ENCODE data around the gene MEFV.

The MEFV gene

GRCh38 chr16:3235856-3236669, 20.4 kb downstream of the MEFV start:
- Histone ChIP-seq H4K8ac (ENCODE audit: low read depth, low read length) (no peak overlapping the region), H3K27me3 (ENCODE audit: control insufficient read depth in 3 of 3, insufficient read depth in 3 of 3, low read depth in 1 of 3, low read length in 3 of 3) (peaks cover 0 to under 1% (median 0%) of the 10 kb centered on the region in 3 experiments), H3K36me3 (replicated peaks in 1 of 2; ENCODE audit: control insufficient read depth in 2 of 2, insufficient read depth in 2 of 2, low read length in 2 of 2) (peaks cover 12 to 25% of the 10 kb centered on the region in 2 donors), H3K4me2 (ENCODE audit: insufficient read depth, low read length, poor library complexity, severe bottlenecking) (no peak overlapping the region), H3K4me1 (ENCODE audit: control insufficient read depth in 2 of 2, insufficient read depth in 1 of 2, low read depth in 1 of 2, low read length in 2 of 2) (no peaks in the 10 kb centered on the region), H3K79me1 (ENCODE audit: low read depth, low read length) (no peaks in the 10 kb centered on the region), H3K23ac (ENCODE audit: low read depth, low read length, poor library complexity) (no peak overlapping the region), H2BK120ac (ENCODE audit: low read depth, low read length) (no peak overlapping the region), H3K14ac (ENCODE audit: low read length) (no peak overlapping the region), H3K9me3 (replicated peaks in 1 of 2; ENCODE audit: control insufficient read depth in 2 of 2, insufficient read depth in 1 of 2, low read depth in 1 of 2, low read length in 2 of 2) (peaks cover 4 to 10% of the 10 kb centered on the region in 2 donors), H4K91ac (ENCODE audit: low read depth, low read length, poor library complexity) (no peak overlapping the region), H2BK15ac (ENCODE audit: low read length) (no peak overlapping the region), H2BK12ac (ENCODE audit: low read length) (no peak overlapping the region), H3K4ac (ENCODE audit: low read length) (no peak overlapping the region), H2BK5ac (ENCODE audit: low read length) (no peak overlapping the region), H2AFZ (ENCODE audit: low read length) (no peak overlapping the region), H2AK5ac (ENCODE audit: low read depth, low read length) (no peak overlapping the region), H3K18ac (ENCODE audit: low read length) (no peak overlapping the region), H3K9ac (ENCODE audit: low read depth, low read length, poor library complexity) (no peak overlapping the region), H3K4me3 (ENCODE audit: low read length in 2 of 2) (no peak overlapping the region), H3K27ac (replicated peaks; ENCODE audit: low read length) (no peak overlapping the region)
- no CpG with 5 or more reads among the region's 29 CpGs for WGBS, 2 donors (ENCODE audit: extremely low coverage in 2 of 2, insufficient read length in 2 of 2, insufficient replicate concordance in 1 of 2)
- no peak for DNase-seq (ENCODE audit: low spot score)

- Histone ChIP-seq H3K9me3 (replicated peaks in 1 of 2; ENCODE audit: control insufficient read depth in 2 of 2, insufficient read depth in 1 of 2, low read depth in 1 of 2, low read length in 2 of 2) (peaks cover 3 to 19% of the 10 kb centered on the region in 2 donors), H3K79me1 (ENCODE audit: low read depth, low read length) (no peaks in the 10 kb centered on the region), H3K9ac (ENCODE audit: low read depth, low read length, poor library complexity) (peak within 1 kb of the TSS; percentile 94), H3K4me1 (ENCODE audit: control insufficient read depth in 2 of 2, insufficient read depth in 1 of 2, low read depth in 1 of 2, low read length in 2 of 2) (no peaks in the 10 kb centered on the region), H2BK12ac (ENCODE audit: low read length) (no peak within 1 kb of the TSS), H3K4me2 (ENCODE audit: insufficient read depth, low read length, poor library complexity, severe bottlenecking) (peak within 1 kb of the TSS; percentile 89), H2AK5ac (ENCODE audit: low read depth, low read length) (no peak within 1 kb of the TSS), H3K14ac (ENCODE audit: low read length) (peak within 1 kb of the TSS; percentile 25), H4K91ac (ENCODE audit: low read depth, low read length, poor library complexity) (no peak within 1 kb of the TSS), H2AFZ (ENCODE audit: low read length) (peak within 1 kb of the TSS; percentile 96), H4K8ac (ENCODE audit: low read depth, low read length) (no peak within 1 kb of the TSS), H3K36me3 (replicated peaks in 1 of 2; ENCODE audit: control insufficient read depth in 2 of 2, insufficient read depth in 2 of 2, low read length in 2 of 2) (peaks cover 14 to 36% of the 10 kb centered on the region in 2 donors), H3K27ac (replicated peaks; ENCODE audit: low read length) (peak within 1 kb of the TSS; percentile 73), H2BK120ac (ENCODE audit: low read depth, low read length) (no peak within 1 kb of the TSS), H3K23ac (ENCODE audit: low read depth, low read length, poor library complexity) (peak within 1 kb of the TSS; percentile 95), H3K4ac (ENCODE audit: low read length) (no peak within 1 kb of the TSS), H3K27me3 (ENCODE audit: control insufficient read depth in 3 of 3, insufficient read depth in 3 of 3, low read depth in 1 of 3, low read length in 3 of 3) (no peaks in the 10 kb centered on the region), H3K4me3 (ENCODE audit: low read length in 2 of 2) (peak within 1 kb of the TSS; percentile 67 to 93), H3K18ac (ENCODE audit: low read length) (peak within 1 kb of the TSS; percentile 94), H2BK15ac (ENCODE audit: low read length) (no peak within 1 kb of the TSS), H2BK5ac (ENCODE audit: low read length) (peak within 1 kb of the TSS; percentile 89)
- peak; percentile 92 for DNase-seq (ENCODE audit: low spot score)
- WGBS, 2 donors (ENCODE audit: extremely low coverage in 2 of 2, insufficient read length in 2 of 2, insufficient replicate concordance in 1 of 2), result no CpG with 5 or more reads among the region's 59 CpGs
Observed at GRCh38 chr16:3234857-3235561, 21.4 kb downstream of the MEFV start, which contains the start of gene ZNF200. TSS of gene ZNF200 (minus strand) at chr16:3235158. CDS start at chr16:3233755, 1,403 bp downstream.

GRCh38 chr16:3234543-3234856, 21.9 kb downstream of the MEFV start:
- Histone ChIP-seq H4K91ac (ENCODE audit: low read depth, low read length, poor library complexity) (no peak overlapping the region), H3K9ac (ENCODE audit: low read depth, low read length, poor library complexity) (peak overlapping the region; percentile 94), H2AFZ (ENCODE audit: low read length) (peak overlapping the region; percentile 96), H2BK120ac (ENCODE audit: low read depth, low read length) (no peak overlapping the region), H4K8ac (ENCODE audit: low read depth, low read length) (no peak overlapping the region), H3K27me3 (ENCODE audit: control insufficient read depth in 3 of 3, insufficient read depth in 3 of 3, low read depth in 1 of 3, low read length in 3 of 3) (no peaks in the 10 kb centered on the region), H3K4me1 (ENCODE audit: control insufficient read depth in 2 of 2, insufficient read depth in 1 of 2, low read depth in 1 of 2, low read length in 2 of 2) (no peaks in the 10 kb centered on the region), H3K14ac (ENCODE audit: low read length) (peak overlapping the region; percentile 25), H3K23ac (ENCODE audit: low read depth, low read length, poor library complexity) (peak overlapping the region; percentile 95), H3K4me2 (ENCODE audit: insufficient read depth, low read length, poor library complexity, severe bottlenecking) (peak overlapping the region; percentile 89), H3K36me3 (replicated peaks in 1 of 2; ENCODE audit: control insufficient read depth in 2 of 2, insufficient read depth in 2 of 2, low read length in 2 of 2) (peaks cover 16 to 41% of the 10 kb centered on the region in 2 donors), H2BK12ac (ENCODE audit: low read length) (no peak overlapping the region), H3K4ac (ENCODE audit: low read length) (no peak overlapping the region), H3K18ac (ENCODE audit: low read length) (peak overlapping the region; percentile 90), H3K79me1 (ENCODE audit: low read depth, low read length) (no peaks in the 10 kb centered on the region), H3K27ac (replicated peaks; ENCODE audit: low read length) (no peak overlapping the region), H2BK15ac (ENCODE audit: low read length) (no peak overlapping the region), H3K4me3 (ENCODE audit: low read length in 2 of 2) (peak overlapping the region; percentile 67 to 93), H2AK5ac (ENCODE audit: low read depth, low read length) (no peak overlapping the region), H3K9me3 (replicated peaks in 1 of 2; ENCODE audit: control insufficient read depth in 2 of 2, insufficient read depth in 1 of 2, low read depth in 1 of 2, low read length in 2 of 2) (peaks cover 5 to 23% of the 10 kb centered on the region in 2 donors), H2BK5ac (ENCODE audit: low read length) (peak overlapping the region; percentile 89)
- WGBS, 2 donors (ENCODE audit: extremely low coverage in 2 of 2, insufficient read length in 2 of 2, insufficient replicate concordance in 1 of 2), result no CpG with 5 or more reads among the region's 18 CpGs
- no peak for DNase-seq (ENCODE audit: low spot score)

GRCh38 chr16:3223913-3224515, 32.4 kb downstream of the MEFV start:
- no peak overlapping the region for H3K4me2 ChIP-seq (ENCODE audit: insufficient read depth, low read length, poor library complexity, severe bottlenecking)
- no CpG with 5 or more reads among the region's 10 CpGs for WGBS, 2 donors (ENCODE audit: extremely low coverage in 2 of 2, insufficient read length in 2 of 2, insufficient replicate concordance in 1 of 2)
- H3K27me3 ChIP-seq (ENCODE audit: control insufficient read depth in 3 of 3, insufficient read depth in 3 of 3, low read depth in 1 of 3, low read length in 3 of 3), result no peaks in the 10 kb centered on the region
- no peak overlapping the region for H3K9ac ChIP-seq (ENCODE audit: low read depth, low read length, poor library complexity)
- H3K4me1 ChIP-seq (ENCODE audit: control insufficient read depth in 2 of 2, insufficient read depth in 1 of 2, low read depth in 1 of 2, low read length in 2 of 2), result no peaks in the 10 kb centered on the region
- no peaks in the 10 kb centered on the region for H3K79me1 ChIP-seq (ENCODE audit: low read depth, low read length)
- H4K91ac ChIP-seq (ENCODE audit: low read depth, low read length, poor library complexity), result no peak overlapping the region
- no peak overlapping the region for H2BK12ac ChIP-seq (ENCODE audit: low read length)
- H4K8ac ChIP-seq (ENCODE audit: low read depth, low read length), result no peak overlapping the region
- no peak overlapping the region for H3K14ac ChIP-seq (ENCODE audit: low read length)
- H2AFZ ChIP-seq (ENCODE audit: low read length), result no peak overlapping the region
- H2AK5ac ChIP-seq (ENCODE audit: low read depth, low read length), result no peak overlapping the region
- no peak overlapping the region for H3K27ac ChIP-seq (replicated peaks; ENCODE audit: low read length)
- no peak overlapping the region for H3K18ac ChIP-seq (ENCODE audit: low read length)
- H2BK15ac ChIP-seq (ENCODE audit: low read length), result no peak overlapping the region
- DNase-seq (ENCODE audit: low spot score), result no peak
- H2BK5ac ChIP-seq (ENCODE audit: low read length), result no peak overlapping the region
- H3K4me3 ChIP-seq (ENCODE audit: low read length in 2 of 2), result no peak overlapping the region
- peaks cover 21 to 74% of the 10 kb centered on the region in 2 donors for H3K36me3 ChIP-seq (replicated peaks in 1 of 2; ENCODE audit: control insufficient read depth in 2 of 2, insufficient read depth in 2 of 2, low read length in 2 of 2)
- H3K23ac ChIP-seq (ENCODE audit: low read depth, low read length, poor library complexity), result no peak overlapping the region
- H3K9me3 ChIP-seq (replicated peaks in 1 of 2; ENCODE audit: control insufficient read depth in 2 of 2, insufficient read depth in 1 of 2, low read depth in 1 of 2, low read length in 2 of 2), result peaks cover 32 to 77% of the 10 kb centered on the region in 2 donors
- H3K4ac ChIP-seq (ENCODE audit: low read length), result no peak overlapping the region
- no peak overlapping the region for H2BK120ac ChIP-seq (ENCODE audit: low read depth, low read length)

Data from neuronal stem cell (in vitro differentiated cells).